ENCODE results near the gene SUCNR1. TPM values are rescaled to one million over a fixed set of nuclear protein-coding genes. Genes with fewer than 3 reads are reported as not detected.

Gene SUCNR1
- total and polyA plus RNA-seq, 7 donors = 0.16 to 2.8 (median 0.36) TPM; not detected in 2

- no peaks in the 10 kb centered on the region for H3K36me3 ChIP-seq
- no peak overlapping the region for H3K4me3 ChIP-seq
- DNase-seq = no peak
- intact Hi-C loops (cut with DNase I) = no loop called here
- H3K9me3 ChIP-seq = no peaks in the 10 kb centered on the region
- H3K4me1 ChIP-seq = peaks cover 0 to 22% (median 12%) of the 10 kb centered on the region in 4 donors
- H3K27ac ChIP-seq = peak overlapping the region in 2 of 4 donors; percentile 54 to 56
- TF ChIP-seq, protein P1, sequence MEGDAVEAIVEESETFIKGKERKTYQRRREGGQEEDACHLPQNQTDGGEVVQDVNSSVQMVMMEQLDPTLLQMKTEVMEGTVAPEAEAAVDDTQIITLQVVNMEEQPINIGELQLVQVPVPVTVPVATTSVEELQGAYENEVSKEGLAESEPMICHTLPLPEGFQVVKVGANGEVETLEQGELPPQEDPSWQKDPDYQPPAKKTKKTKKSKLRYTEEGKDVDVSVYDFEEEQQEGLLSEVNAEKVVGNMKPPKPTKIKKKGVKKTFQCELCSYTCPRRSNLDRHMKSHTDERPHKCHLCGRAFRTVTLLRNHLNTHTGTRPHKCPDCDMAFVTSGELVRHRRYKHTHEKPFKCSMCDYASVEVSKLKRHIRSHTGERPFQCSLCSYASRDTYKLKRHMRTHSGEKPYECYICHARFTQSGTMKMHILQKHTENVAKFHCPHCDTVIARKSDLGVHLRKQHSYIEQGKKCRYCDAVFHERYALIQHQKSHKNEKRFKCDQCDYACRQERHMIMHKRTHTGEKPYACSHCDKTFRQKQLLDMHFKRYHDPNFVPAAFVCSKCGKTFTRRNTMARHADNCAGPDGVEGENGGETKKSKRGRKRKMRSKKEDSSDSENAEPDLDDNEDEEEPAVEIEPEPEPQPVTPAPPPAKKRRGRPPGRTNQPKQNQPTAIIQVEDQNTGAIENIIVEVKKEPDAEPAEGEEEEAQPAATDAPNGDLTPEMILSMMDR (IDR thresholded peaks at IDR 0.05) = no peak
- TF ChIP-seq POLR2AphosphoS5 (IDR thresholded peaks at IDR 0.05) = peak in 2 of 4 donors; percentile 53 to 73
- no peaks in the 10 kb centered on the region for H3K27me3 ChIP-seq
These were observed 13.5 kb upstream of the SUCNR1 start for GRCh38 chr3:151859905-151860304.

DNA sequence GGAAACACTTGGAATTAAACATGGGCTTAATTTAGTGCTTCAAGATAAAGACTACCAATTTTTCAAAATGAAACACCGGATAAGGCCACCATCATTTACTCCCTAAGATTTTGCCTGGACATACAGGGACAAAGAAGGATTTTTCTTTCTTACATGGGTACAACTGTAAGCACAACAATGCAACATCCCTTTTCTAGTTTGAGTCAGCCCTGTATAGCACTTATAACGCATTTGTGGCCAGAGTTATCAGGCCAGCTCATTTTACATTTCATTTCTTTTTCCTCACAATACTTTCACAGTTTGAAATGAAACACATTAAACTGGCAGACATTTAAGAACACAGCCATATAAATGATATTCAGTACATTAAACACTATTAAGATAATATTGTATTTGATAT is 9.8 kb upstream of the SUCNR1 start:
- Histone ChIP-seq H3K27ac (no peak overlapping the region), H3K27me3 (no peaks in the 10 kb centered on the region), H3K36me3 (no peaks in the 10 kb centered on the region), H3K4me1 (peaks cover 0 to 22% (median 12%) of the 10 kb centered on the region in 4 donors), H3K9me3 (no peaks in the 10 kb centered on the region), H3K4me3 (no peak overlapping the region)
- intact Hi-C loops (cut with DNase I) = no loop called here
- DNase-seq = no peak
- TF ChIP-seq, protein P1 (IDR thresholded peaks at IDR 0.05) = no peak
- no peak for TF ChIP-seq POLR2A (IDR thresholded peaks at IDR 0.05)
- TF ChIP-seq EP300 (IDR thresholded peaks at IDR 0.05) = no peak
- no peak for TF ChIP-seq POLR2AphosphoS5 (IDR thresholded peaks at IDR 0.05)
- WGBS, 2 donors = 84 to 89% methylated on average over 2 of the region's 2 CpGs

DNA sequence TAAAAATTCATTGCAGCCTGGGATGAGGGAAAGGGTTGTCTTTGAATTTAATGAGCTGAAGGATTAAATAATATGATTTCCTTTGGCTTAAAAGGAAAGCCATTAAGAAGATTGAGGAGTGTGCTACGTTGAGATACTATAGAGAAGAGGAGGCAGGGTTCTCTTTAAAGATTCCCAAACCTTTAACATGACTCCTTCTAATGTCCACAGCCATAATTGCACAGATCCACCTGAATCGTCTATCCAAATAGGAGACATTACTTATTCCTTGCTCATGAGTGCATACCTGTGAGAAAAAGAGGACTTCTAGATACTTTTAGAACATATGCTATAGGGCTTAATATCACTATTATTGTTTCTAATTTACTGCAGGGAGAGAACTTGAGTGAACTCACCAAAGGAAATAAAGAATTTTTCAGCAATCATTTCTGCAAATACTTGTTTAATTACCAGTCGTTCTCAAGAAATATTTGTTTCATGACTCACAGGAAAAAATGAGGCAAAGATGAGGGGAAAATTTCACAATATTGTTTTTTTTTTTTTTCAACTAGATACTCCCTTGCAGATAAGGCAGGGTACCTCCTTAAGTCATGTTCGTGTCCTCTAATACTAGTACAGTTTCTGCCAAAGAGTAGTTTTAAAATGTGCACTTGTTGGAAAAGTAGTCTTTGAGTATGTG is 8.9 kb upstream of the SUCNR1 start:
- no peak for DNase-seq
- peak overlapping the region in 1 of 4 donors; percentile 17 for H3K27ac ChIP-seq
- intact Hi-C loops (cut with DNase I) = no loop called here

GRCh38 chr3:151866711-151867410 is 6.6 kb upstream of the SUCNR1 start:
- TF ChIP-seq POLR2A (IDR thresholded peaks at IDR 0.05) (no peak), POLR2AphosphoS5 (IDR thresholded peaks at IDR 0.05) (no peak), EP300 (IDR thresholded peaks at IDR 0.05) (no peak)
- TF ChIP-seq, protein P1 (IDR thresholded peaks at IDR 0.05) = no peak
- no peak for DNase-seq
- no peaks in the 10 kb centered on the region for H3K36me3 ChIP-seq
- H3K4me1 ChIP-seq = peaks cover 0 to 21% (median 3%) of the 10 kb centered on the region in 4 donors
- H3K27ac ChIP-seq = peak overlapping the region in 1 of 4 donors; percentile 11
- no peaks in the 10 kb centered on the region for H3K9me3 ChIP-seq
- intact Hi-C loops (cut with DNase I) = no loop called here
- H3K27me3 ChIP-seq = no peaks in the 10 kb centered on the region
- WGBS, 2 donors = 74 to 75% methylated on average over 4 of the region's 4 CpGs
- H3K4me3 ChIP-seq = no peak overlapping the region

More for the DNA sequence above, 8.9 kb upstream of the SUCNR1 start:
- Histone ChIP-seq H3K27me3 (no peaks in the 10 kb centered on the region), H3K4me3 (no peak overlapping the region), H3K36me3 (no peaks in the 10 kb centered on the region), H3K4me1 (peaks cover 0 to 21% (median 5%) of the 10 kb centered on the region in 4 donors), H3K9me3 (no peaks in the 10 kb centered on the region)
- TF ChIP-seq EP300 (IDR thresholded peaks at IDR 0.05) (no peak), POLR2AphosphoS5 (IDR thresholded peaks at IDR 0.05) (no peak), POLR2A (IDR thresholded peaks at IDR 0.05) (no peak)
- TF ChIP-seq, protein P1 (IDR thresholded peaks at IDR 0.05) = no peak
- WGBS, 2 donors = 56 to 69% methylated on average over 4 of the region's 4 CpGs
